Osteoblast (primary cell): ENCODE measurements around the gene TNFAIP8L2. TPM values are rescaled to one million over a fixed set of nuclear protein-coding genes. Genes with fewer than 3 reads are reported as not detected.

ENCODE experiments used
- DNase-seq: peaks from one replicate; pipeline ENCODE4 v3.0.0; 2011; ENCODE audit warnings: low spot score, mixed read lengths; ENCODE audit not compliant: insufficient read length; ENCODE audit errors: missing footprints
- H2AFZ ChIP-seq: 2 replicates; pipeline ENCODE4 v1.6.0; 2011; ENCODE audit warnings: mild to moderate bottlenecking, low read length
- H3K27ac ChIP-seq: 2 replicates; pipeline ENCODE4 v1.5.1; 2011; ENCODE audit warnings: mild to moderate bottlenecking, low read depth, low read length, moderate library complexity
- H3K27me3 ChIP-seq: 2 replicates; pipeline ENCODE4 v1.6.0; 2012; ENCODE audit warnings: mild to moderate bottlenecking, control low read depth, inconsistent platforms, low read length, moderate library complexity; ENCODE audit not compliant: insufficient read depth
- H3K36me3 ChIP-seq: 2 replicates; pipeline ENCODE4 v1.5.1; 2011; ENCODE audit warnings: mild to moderate bottlenecking, low read length, control low read depth, moderate library complexity; ENCODE audit not compliant: insufficient read depth
- H3K4me1 ChIP-seq: 2 replicates; pipeline ENCODE4 v1.5.1; 2011; ENCODE audit warnings: mild to moderate bottlenecking, low read length, control low read depth, moderate library complexity; ENCODE audit not compliant: insufficient read depth
- H3K4me2 ChIP-seq: 2 replicates; pipeline ENCODE4 v1.6.0; 2011; ENCODE audit warnings: mild to moderate bottlenecking, low read length; ENCODE audit not compliant: insufficient read depth
- H3K4me3 ChIP-seq: fragments of 200-600 bp; sonication (generic); 3 replicates; pipeline ENCODE4 v1.5.1; 2012; ENCODE audit warnings: mild to moderate bottlenecking, low read length, inconsistent platforms; ENCODE audit not compliant: insufficient read depth
- H3K79me2 ChIP-seq: 2 replicates; pipeline ENCODE4 v1.6.0; 2012; ENCODE audit warnings: mild to moderate bottlenecking, low read length, control low read depth, inconsistent platforms; ENCODE audit not compliant: insufficient read depth
- H3K9me3 ChIP-seq: 2 replicates; pipeline ENCODE4 v1.5.1; 2011; ENCODE audit warnings: low read depth, low read length, control low read depth
- H4K20me1 ChIP-seq: 2 replicates; pipeline ENCODE4 v1.6.0; 2012; ENCODE audit warnings: mild to moderate bottlenecking, low read length, control low read depth; ENCODE audit not compliant: insufficient read depth
- CTCF ChIP-seq: IDR thresholded peaks from 2 replicates; pipeline ENCODE4 v1.5.1; 2011; ENCODE audit warnings: mild to moderate bottlenecking, low read depth, low read length, moderate library complexity; ENCODE audit errors: extremely low read depth
- total RNA-seq: library from RNA; depleted of rRNA; stranded (reverse); fragments of >200 nt; gene quantifications from 2 replicates; pipeline ENCODE4 v1.2.3, GENCODE V29; 2012

Gene TNFAIP8L2
- total RNA-seq, 1 donor, result not detected

- DNase-seq, result no peak
- H3K36me3 ChIP-seq, result peaks cover 34% of the 10 kb centered on the region
Measured at GRCh38 chr1:151171190-151171589, 14.7 kb downstream of the TNFAIP8L2 start.

GRCh38 chr1:151175041-151175741 lies 18.7 kb downstream of the TNFAIP8L2 start:
- no peak overlapping the region for H3K4me2 ChIP-seq
- H3K27ac ChIP-seq, result no peak overlapping the region
- H3K36me3 ChIP-seq, result peaks cover 48% of the 10 kb centered on the region
- no peaks in the 10 kb centered on the region for H3K9me3 ChIP-seq
- no peak overlapping the region for H2AFZ ChIP-seq
- no peaks in the 10 kb centered on the region for H3K79me2 ChIP-seq
- H3K4me1 ChIP-seq, result peaks cover 6% of the 10 kb centered on the region
- DNase-seq, result peak; percentile 27
- no peak overlapping the region for H3K4me3 ChIP-seq
- H4K20me1 ChIP-seq, result no peaks in the 10 kb centered on the region
- H3K27me3 ChIP-seq, result no peaks in the 10 kb centered on the region
- no peak for TF ChIP-seq CTCF

More at GRCh38 chr1:151171190-151171589, 14.7 kb downstream of the TNFAIP8L2 start:
- Histone ChIP-seq H4K20me1 (no peaks in the 10 kb centered on the region), H3K27ac (no peak overlapping the region), H3K9me3 (no peaks in the 10 kb centered on the region), H2AFZ (no peak overlapping the region), H3K27me3 (no peaks in the 10 kb centered on the region), H3K79me2 (peaks cover 15% of the 10 kb centered on the region), H3K4me3 (no peak overlapping the region), H3K4me1 (peaks cover 13% of the 10 kb centered on the region), H3K4me2 (no peak overlapping the region)
- no peak for TF ChIP-seq CTCF

GRCh38 chr1:151175863-151176262 lies 19.4 kb downstream of the TNFAIP8L2 start, which contains the start of gene TMOD4:
Gene TMOD4, minus strand, starts transcription at chr1:151175981. Its CDS starts 1,106 bp downstream, at chr1:151174875.
- Histone ChIP-seq H3K9me3 (no peaks in the 10 kb centered on the region), H3K4me2 (no peak within 1 kb of the TSS), H3K4me3 (no peak within 1 kb of the TSS), H2AFZ (no peak within 1 kb of the TSS), H3K36me3 (peaks cover 46% of the 10 kb centered on the region), H3K27me3 (no peaks in the 10 kb centered on the region), H4K20me1 (no peaks in the 10 kb centered on the region), H3K79me2 (no peaks in the 10 kb centered on the region), H3K4me1 (peaks cover 6% of the 10 kb centered on the region), H3K27ac (no peak within 1 kb of the TSS)
- peak; percentile 55 for TF ChIP-seq CTCF
- DNase-seq, result peak; percentile 83

GRCh38 chr1:151176514-151177045 lies 20.1 kb downstream of the TNFAIP8L2 start:
- TF ChIP-seq CTCF, result no peak
- no peaks in the 10 kb centered on the region for H3K9me3 ChIP-seq
- H3K36me3 ChIP-seq, result peaks cover 46% of the 10 kb centered on the region
- no peak for DNase-seq
- H3K27me3 ChIP-seq, result no peaks in the 10 kb centered on the region
- H3K4me3 ChIP-seq, result no peak overlapping the region
- no peaks in the 10 kb centered on the region for H4K20me1 ChIP-seq
- peaks cover 6% of the 10 kb centered on the region for H3K4me1 ChIP-seq
- no peak overlapping the region for H3K27ac ChIP-seq
- H2AFZ ChIP-seq, result no peak overlapping the region
- H3K79me2 ChIP-seq, result no peaks in the 10 kb centered on the region
- no peak overlapping the region for H3K4me2 ChIP-seq
